H9 (cell line): ENCODE data around the gene APP. TPM values are rescaled to one million over a fixed set of nuclear protein-coding genes. Genes with fewer than 3 reads are reported as not detected.
A peak's percentile ranks its signal among the peaks of the same experiment; 100 is the strongest.

ENCODE experiments used
- DNase-seq: peaks from one replicate; pipeline ENCODE4 v3.0.0-alpha.2; 2017
- H2AFZ ChIP-seq: one replicate; pipeline ENCODE4 v1.6.1; 2013; ENCODE audit warnings: mild to moderate bottlenecking, low read length, control low read depth, moderate library complexity
- H2AK5ac ChIP-seq: 2 replicates; pipeline ENCODE4 v1.6.1; 2013; ENCODE audit warnings: low read length, control low read depth, mixed read lengths; ENCODE audit not compliant: insufficient read length
- H2BK120ac ChIP-seq: one replicate; pipeline ENCODE4 v1.6.1; 2013; ENCODE audit warnings: low read depth, mild to moderate bottlenecking, low read length, control low read depth, inconsistent platforms; ENCODE audit not compliant: poor library complexity, severe bottlenecking
- H2BK12ac ChIP-seq: 2 replicates; pipeline ENCODE4 v1.6.1; 2013; ENCODE audit warnings: low read length, control low read depth, mixed read lengths, low read depth; ENCODE audit not compliant: insufficient read length
- H2BK15ac ChIP-seq: 2 replicates; pipeline ENCODE4 v1.6.1; 2013; ENCODE audit warnings: low read depth, low read length, control low read depth
- H2BK20ac ChIP-seq: one replicate; pipeline ENCODE4 v1.6.1; 2013; ENCODE audit warnings: low read depth, mild to moderate bottlenecking, low read length, control low read depth, inconsistent platforms; ENCODE audit not compliant: poor library complexity, severe bottlenecking
- H2BK5ac ChIP-seq: 2 replicates; pipeline ENCODE4 v1.6.1; 2013; ENCODE audit warnings: low read length, control low read depth, mixed read lengths; ENCODE audit not compliant: insufficient read length
- H3K14ac ChIP-seq: 2 replicates; pipeline ENCODE4 v1.6.1; 2013; ENCODE audit warnings: low read length, control low read depth; ENCODE audit not compliant: insufficient read depth
- H3K18ac ChIP-seq: 2 replicates; pipeline ENCODE4 v1.6.1; 2013; ENCODE audit warnings: low read depth, mild to moderate bottlenecking, mixed read lengths, low read length, control low read depth; ENCODE audit not compliant: insufficient read length
- H3K23ac ChIP-seq: 2 replicates; pipeline ENCODE4 v1.6.1; 2013; ENCODE audit warnings: low read length, control low read depth, mixed read lengths, low read depth; ENCODE audit not compliant: insufficient read length
- H3K23me2 ChIP-seq: 2 replicates; pipeline ENCODE4 v1.6.1; 2013; ENCODE audit warnings: low read depth, mild to moderate bottlenecking, mixed read lengths, low read length, control low read depth; ENCODE audit not compliant: insufficient read length, poor library complexity, severe bottlenecking
- H3K27ac ChIP-seq: 2 replicates; pipeline ENCODE4 v1.5.1; 2013; ENCODE audit warnings: low read length, control low read depth, mixed read lengths, low read depth; ENCODE audit not compliant: insufficient read length
- H3K27me3 ChIP-seq: 2 replicates; pipeline ENCODE4 v1.6.1; 2013; ENCODE audit warnings: low read length, control low read depth, inconsistent platforms; ENCODE audit not compliant: insufficient read depth
- H3K4ac ChIP-seq: 2 replicates; pipeline ENCODE4 v1.6.1; 2013; ENCODE audit warnings: low read depth, mild to moderate bottlenecking, control low read depth, inconsistent platforms, low read length, moderate library complexity
- H3K4me1 ChIP-seq: 2 replicates; pipeline ENCODE4 v1.6.1; 2013; ENCODE audit warnings: low read length, control low read depth, inconsistent platforms; ENCODE audit not compliant: insufficient read depth
- H3K4me2 ChIP-seq: 2 replicates; pipeline ENCODE4 v1.6.1; 2013; ENCODE audit warnings: low read length, control low read depth, mixed read lengths; ENCODE audit not compliant: insufficient read length, insufficient read depth
- H3K56ac ChIP-seq: 2 replicates; pipeline ENCODE4 v1.6.1; 2013; ENCODE audit warnings: low read depth, mild to moderate bottlenecking, mixed read lengths, low read length, control low read depth; ENCODE audit not compliant: insufficient read length
- H3K79me1 ChIP-seq: 2 replicates; pipeline ENCODE4 v1.6.1; 2013; ENCODE audit warnings: low read depth, mild to moderate bottlenecking, moderate library complexity, low read length, control low read depth, inconsistent platforms; ENCODE audit not compliant: insufficient read depth, poor library complexity, severe bottlenecking
- H3K79me2 ChIP-seq: 2 replicates; pipeline ENCODE4 v1.6.1; 2013; ENCODE audit warnings: low read length, control low read depth, inconsistent platforms; ENCODE audit not compliant: insufficient read depth
- H3K9ac ChIP-seq: 2 replicates; pipeline ENCODE4 v1.6.1; 2013; ENCODE audit warnings: low read length, control low read depth, mixed read lengths; ENCODE audit not compliant: insufficient read length; ENCODE audit errors: extremely low read depth
- H3K9me3 ChIP-seq: one replicate; pipeline ENCODE4 v1.6.1; 2013; ENCODE audit warnings: low read depth, low read length, inconsistent platforms; ENCODE audit not compliant: control insufficient read depth
- H3T11ph ChIP-seq: one replicate; pipeline ENCODE4 v1.6.1; 2013; ENCODE audit warnings: mild to moderate bottlenecking, low read length, control low read depth, inconsistent platforms
- H4K20me1 ChIP-seq: one replicate; pipeline ENCODE4 v1.6.1; 2013; ENCODE audit not compliant: control insufficient read depth, insufficient read length, insufficient read depth
- H4K5ac ChIP-seq: 2 replicates; pipeline ENCODE4 v1.6.1; 2013; ENCODE audit warnings: low read depth, mild to moderate bottlenecking, mixed read lengths, low read length, control low read depth; ENCODE audit not compliant: insufficient read length
- H4K8ac ChIP-seq: replicated peaks from 2 replicates; pipeline ENCODE4 v1.6.1; 2013; ENCODE audit warnings: low read length, control low read depth, mixed read lengths, low read depth; ENCODE audit not compliant: insufficient read length
- H4K91ac ChIP-seq: 2 replicates; pipeline ENCODE4 v1.6.1; 2013; ENCODE audit warnings: low read depth, mild to moderate bottlenecking, moderate library complexity, mixed read lengths, low read length, control low read depth; ENCODE audit not compliant: insufficient read length
- H3K27ac Mint-ChIP-seq, 3 experiments: 2 replicates in 2 of 3; 3 replicates in 1 of 3; pipeline ENCODE4 v1.8.0; 2020 to 2021; ENCODE audit warnings: mixed read lengths in 3 of 3, mild to moderate bottlenecking in 1 of 3, moderate library complexity in 1 of 3
- H3K27me3 Mint-ChIP-seq: 2 replicates; pipeline ENCODE4 v1.8.0; 2021; ENCODE audit warnings: low read depth, mild to moderate bottlenecking, moderate library complexity, mixed read lengths
- H3K36me3 Mint-ChIP-seq, 3 experiments: 2 replicates in 2 of 3; 3 replicates in 1 of 3; pipeline ENCODE4 v1.8.0; 2020 to 2021; ENCODE audit warnings: low read depth in 3 of 3, mixed read lengths in 3 of 3; ENCODE audit not compliant: insufficient read depth in 1 of 3
- H3K4me1 Mint-ChIP-seq, 2 experiments: 2 replicates each; pipeline ENCODE4 v1.8.0; 2020; ENCODE audit warnings: mixed read lengths in 2 of 2
- H3K4me3 Mint-ChIP-seq, 2 experiments: 2 replicates in 1 of 2; 3 replicates in 1 of 2; pipeline ENCODE4 v1.8.0; 2020 to 2021; ENCODE audit warnings: mild to moderate bottlenecking in 2 of 2, mixed read lengths in 2 of 2, moderate library complexity in 1 of 2
- H3K9me3 Mint-ChIP-seq, 2 experiments: 2 replicates in 1 of 2; 3 replicates in 1 of 2; pipeline ENCODE4 v1.8.0; 2020; ENCODE audit warnings: mild to moderate bottlenecking in 2 of 2, mixed read lengths in 2 of 2, moderate library complexity in 1 of 2
- CTCF ChIP-seq: fragments of 200-600 bp; sonication (generic); conservative IDR thresholded peaks from 3 replicates; pipeline ENCODE4 v1.8.0; 2021; ENCODE audit warnings: antibody characterized with exemption, mild to moderate bottlenecking
- WGBS: extraction: QIAGEN DNeasy Blood & Tissue Kit; methylation state at CpG from one replicate; pipeline ENCODE4 v1.1.7; 2013; ENCODE audit warnings: missing lambda C conversion rate, low lambda C conversion rate, mixed read lengths; ENCODE audit not compliant: insufficient read length; ENCODE audit errors: extremely low coverage; 5-methylcytosine and 5-hydroxymethylcytosine counted together
- total RNA-seq: library from RNA; stranded (reverse); gene quantifications from 2 replicates; pipeline ENCODE4 v1.2.1, GENCODE V29; 2021

Gene APP
- total RNA-seq, 1 experiment from 2014 or later, result 380 TPM

- Histone ChIP-seq H2BK120ac (no peak overlapping the region), H3T11ph (no peak overlapping the region), H2AK5ac (no peak overlapping the region), H3K23ac (no peak overlapping the region), H2BK12ac (no peak overlapping the region), H3K4me1 (no peaks in the 10 kb centered on the region; the same call in 1 of the 2 replicates), H2BK15ac (no peak overlapping the region), H2BK5ac (no peak overlapping the region), H3K56ac (no peak overlapping the region), H3K14ac (no peak overlapping the region), H3K4ac (no peak overlapping the region), H4K20me1 (no peaks in the 10 kb centered on the region), H3K79me1 (no peaks in the 10 kb centered on the region), H3K18ac (no peak overlapping the region), H3K27me3 (no peaks in the 10 kb centered on the region), H4K5ac (no peak overlapping the region), H3K9ac (no peak overlapping the region), H3K23me2 (no peaks in the 10 kb centered on the region), H4K91ac (no peak overlapping the region), H3K79me2 (peaks cover 3% of the 10 kb centered on the region; the same call in 1 of the 2 replicates), H2BK20ac (no peak overlapping the region), H2AFZ (no peak overlapping the region), H3K9me3 (no peaks in the 10 kb centered on the region), H4K8ac (no peak overlapping the region), H3K27ac (no peak overlapping the region), H3K4me2 (no peak overlapping the region)
- Mint-ChIP-seq H3K27me3 (no peaks in the 10 kb centered on the region), H3K4me1 (peaks cover 23 to 26% of the 10 kb centered on the region in 2 experiments), H3K9me3 (no peaks in the 10 kb centered on the region), H3K4me3 (no peak overlapping the region), H3K27ac (peak overlapping the region; percentile 34 to 60 (median 47); a peak in 3 of 7 replicates), H3K36me3 (peaks cover 57 to 72% (median 67%) of the 10 kb centered on the region in 3 experiments)
- whole genome bisulfite sequencing, result no CpG with 5 or more reads among the region's 15 CpGs
- no peak for TF ChIP-seq CTCF
- no peak for DNase-seq
Measured at GRCh38 chr21:25970254-25970930, 200.2 kb downstream of the APP start.
